HEK293 (cell line): ENCODE results near the gene GTF2IRD1.

Source experiments
- CTCF ChIP-seq: fragments of 450-650 bp; formaldehyde crosslinking; IDR thresholded peaks from 2 replicates; pipeline ENCODE4 v1.5.1; 2016; ENCODE audit warnings: missing biosample characterization, missing genetic modification characterization
- PRDM10 ChIP-seq: fragments of 450-650 bp; formaldehyde crosslinking; IDR thresholded peaks from 2 replicates; pipeline ENCODE4 v1.5.1; 2016; ENCODE audit warnings: missing biosample characterization, missing genetic modification characterization
- ZBTB48 ChIP-seq: fragments of 450-650 bp; formaldehyde crosslinking; IDR thresholded peaks from 2 replicates; pipeline ENCODE4 v1.5.1; 2016; ENCODE audit warnings: missing biosample characterization, missing genetic modification characterization
- ZNF18 ChIP-seq: fragments of 450-650 bp; formaldehyde crosslinking; IDR thresholded peaks from 2 replicates; pipeline ENCODE4 v1.5.1; 2016; ENCODE audit warnings: missing biosample characterization, missing genetic modification characterization
- ZNF2 ChIP-seq: fragments of 450-650 bp; formaldehyde crosslinking; IDR thresholded peaks from 2 replicates; pipeline ENCODE4 v1.5.1; 2016; ENCODE audit warnings: missing biosample characterization, missing genetic modification characterization
- ZNF391 ChIP-seq: fragments of 450-650 bp; formaldehyde crosslinking; IDR thresholded peaks from 2 replicates; pipeline ENCODE4 v1.5.1; 2016; ENCODE audit warnings: low read depth, missing biosample characterization, missing genetic modification characterization, borderline replicate concordance
- ZNF660 ChIP-seq: fragments of 450-650 bp; IDR thresholded peaks from 2 replicates; pipeline ENCODE4 v1.5.1; 2018; ENCODE audit warnings: missing biosample characterization, mild to moderate bottlenecking, missing genetic modification characterization
- ZNF692 ChIP-seq: fragments of 450-650 bp; formaldehyde crosslinking; IDR thresholded peaks from 2 replicates; pipeline ENCODE4 v1.5.1; 2016; ENCODE audit warnings: missing biosample characterization, missing genetic modification characterization

- TF ChIP-seq ZNF660 (tag by site-specific recombination) (no peak), CTCF (tag by site-specific recombination) (no peak), ZNF2 (tag by site-specific recombination) (no peak), PRDM10 (tag by site-specific recombination) (no peak), ZNF18 (tag by site-specific recombination) (no peak), ZBTB48 (tag by site-specific recombination) (no peak), ZNF391 (tag by site-specific recombination) (no peak), ZNF692 (tag by site-specific recombination) (no peak)
These were observed 567 bp downstream of the GTF2IRD1 start for GRCh38 chr7:74454021-74454924.
